Karpas-422 (cell line): Measurements from ENCODE around the gene TMTC1. TPM values are rescaled to one million over a fixed set of nuclear protein-coding genes. Genes with fewer than 3 reads are reported as not detected.

Experiments
- DNase-seq: peaks from one replicate; pipeline ENCODE4 v3.0.0-alpha.2; 2015
- H2AFZ ChIP-seq: fragments of 200-600 bp; sonication (generic); 2 replicates; pipeline ENCODE4 v1.6.1; 2014; ENCODE audit warnings: antibody characterized with exemption, low read length, mixed read lengths
- H3K27ac ChIP-seq: fragments of 200-600 bp; sonication (generic); 2 replicates; pipeline ENCODE4 v1.5.1; 2014; ENCODE audit warnings: mild to moderate bottlenecking, low read length, moderate library complexity
- H3K27me3 ChIP-seq: fragments of 200-600 bp; sonication (generic); 2 replicates; pipeline ENCODE4 v1.6.1; 2014; ENCODE audit warnings: low read length, mixed read lengths
- H3K36me3 ChIP-seq: fragments of 200-600 bp; sonication (generic); 2 replicates; pipeline ENCODE4 v1.6.1; 2014; ENCODE audit warnings: low read length, mixed read lengths; ENCODE audit not compliant: insufficient read depth
- H3K4me1 ChIP-seq: fragments of 200-600 bp; sonication (generic); 2 replicates; pipeline ENCODE4 v1.6.1; 2014; ENCODE audit warnings: mild to moderate bottlenecking, low read length, mixed read lengths
- H3K4me2 ChIP-seq: fragments of 200-600 bp; sonication (generic); 2 replicates; pipeline ENCODE4 v1.6.1; 2014; ENCODE audit warnings: low read length, low read depth, mild to moderate bottlenecking; ENCODE audit not compliant: poor library complexity, severe bottlenecking
- H3K4me3 ChIP-seq: fragments of 200-600 bp; sonication (generic); 2 replicates; pipeline ENCODE4 v1.5.1; 2014; ENCODE audit warnings: mild to moderate bottlenecking, antibody characterized with exemption, low read length, mixed read lengths
- H3K79me2 ChIP-seq: fragments of 200-600 bp; sonication (generic); 2 replicates; pipeline ENCODE4 v1.6.1; 2014; ENCODE audit warnings: mild to moderate bottlenecking, low read length, mixed read lengths
- H3K9ac ChIP-seq: fragments of 200-600 bp; sonication (generic); 2 replicates; pipeline ENCODE4 v1.6.0; 2014; ENCODE audit warnings: low read length
- H3K9me2 ChIP-seq: fragments of 200-600 bp; sonication (generic), shearing (Covaris generic); replicated peaks from 2 replicates; pipeline ENCODE4 v1.6.0; 2014; ENCODE audit warnings: mild to moderate bottlenecking, low read length, moderate library complexity; ENCODE audit not compliant: insufficient read depth
- H3K9me3 ChIP-seq: fragments of 300-700, 200-600 bp; sonication (generic); 2 replicates; pipeline ENCODE4 v1.6.1; 2014; ENCODE audit warnings: low read length, mixed read lengths
- H4K20me1 ChIP-seq: fragments of 200-600 bp; sonication (generic); 2 replicates; pipeline ENCODE4 v1.6.1; 2014; ENCODE audit warnings: mild to moderate bottlenecking, antibody characterized with exemption, low read length, low read depth; ENCODE audit not compliant: insufficient read depth
- total RNA-seq: library from RNA; depleted of rRNA; stranded (reverse); fragments of >200 nt; shearing (Covaris generic); gene quantifications from 2 replicates; pipeline ENCODE4 v1.2.3, GENCODE V29; 2014; ENCODE audit warnings: low replicate concordance

The TMTC1 gene
- total RNA-seq, 1 experiment from 2014 or later = not detected

DNA sequence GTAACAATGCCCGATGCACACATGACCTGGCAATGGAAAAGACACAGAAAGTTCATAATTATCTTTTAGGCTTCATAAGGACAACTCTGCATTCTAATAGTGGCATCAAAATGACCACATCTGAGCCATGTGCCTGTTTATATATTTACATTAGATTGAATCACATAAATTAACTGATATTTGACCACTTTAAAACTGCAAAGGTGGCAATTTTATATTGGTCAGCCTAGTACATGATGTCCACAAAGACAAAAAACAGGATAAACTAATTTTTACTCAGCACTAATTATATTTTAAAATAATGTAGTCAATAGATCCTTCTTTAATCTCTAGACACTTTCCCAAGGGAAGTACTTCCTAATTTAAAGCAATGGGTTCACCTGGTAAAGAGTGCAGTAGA lies 274.2 kb downstream of the TMTC1 start:
- no peak overlapping the region for H3K9ac ChIP-seq
- H3K9me3 ChIP-seq = no peaks in the 10 kb centered on the region
- no peaks in the 10 kb centered on the region for H3K36me3 ChIP-seq
- no peak for DNase-seq
- H4K20me1 ChIP-seq = no peaks in the 10 kb centered on the region
- no peaks in the 10 kb centered on the region for H3K4me1 ChIP-seq
- no peak overlapping the region for H3K4me3 ChIP-seq
- H3K4me2 ChIP-seq = no peak overlapping the region
- no peaks in the 10 kb centered on the region for H3K27me3 ChIP-seq
- no peaks in the 10 kb centered on the region for H3K79me2 ChIP-seq
- H2AFZ ChIP-seq = no peak overlapping the region
- H3K27ac ChIP-seq = no peak overlapping the region
- H3K9me2 ChIP-seq = no peaks in the 10 kb centered on the region

- Histone ChIP-seq H2AFZ (no peak overlapping the region), H3K4me3 (no peak overlapping the region), H3K79me2 (no peaks in the 10 kb centered on the region), H4K20me1 (no peaks in the 10 kb centered on the region), H3K9ac (no peak overlapping the region), H3K4me2 (no peak overlapping the region), H3K27ac (no peak overlapping the region), H3K27me3 (no peaks in the 10 kb centered on the region), H3K9me3 (no peaks in the 10 kb centered on the region), H3K9me2 (no peaks in the 10 kb centered on the region), H3K4me1 (no peaks in the 10 kb centered on the region), H3K36me3 (no peaks in the 10 kb centered on the region)
- no peak for DNase-seq
Measured at GRCh38 chr12:29508949-29509348, 274.8 kb downstream of the TMTC1 start.

DNA sequence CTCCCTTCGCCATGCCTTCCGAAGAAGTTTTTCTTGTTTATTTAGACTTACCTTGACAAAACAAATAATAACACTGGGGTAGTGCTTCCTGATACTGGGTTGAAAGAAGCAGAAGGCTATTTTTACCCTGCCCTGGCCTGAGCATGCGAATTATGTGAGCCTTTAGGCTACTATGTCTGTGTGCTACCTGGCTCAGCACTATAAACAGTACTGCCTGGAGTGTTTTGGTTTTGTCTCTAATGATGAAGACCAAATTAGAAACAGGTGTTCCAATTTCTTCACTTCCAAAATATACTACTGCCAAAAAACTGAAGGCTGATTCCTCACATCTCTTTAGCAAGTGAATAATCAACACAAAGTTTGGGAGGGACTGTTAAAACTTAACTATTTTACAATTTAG lies 278.6 kb downstream of the TMTC1 start:
- Histone ChIP-seq H3K36me3 (no peaks in the 10 kb centered on the region), H3K4me1 (peaks cover 4% of the 10 kb centered on the region; the same call in 1 of the 2 replicates), H3K9me2 (no peaks in the 10 kb centered on the region), H3K27me3 (no peaks in the 10 kb centered on the region), H3K27ac (no peak overlapping the region), H3K9me3 (no peaks in the 10 kb centered on the region), H3K4me3 (no peak overlapping the region), H3K79me2 (no peaks in the 10 kb centered on the region), H2AFZ (no peak overlapping the region), H3K4me2 (no peak overlapping the region), H3K9ac (no peak overlapping the region), H4K20me1 (no peaks in the 10 kb centered on the region)
- no peak for DNase-seq

DNA sequence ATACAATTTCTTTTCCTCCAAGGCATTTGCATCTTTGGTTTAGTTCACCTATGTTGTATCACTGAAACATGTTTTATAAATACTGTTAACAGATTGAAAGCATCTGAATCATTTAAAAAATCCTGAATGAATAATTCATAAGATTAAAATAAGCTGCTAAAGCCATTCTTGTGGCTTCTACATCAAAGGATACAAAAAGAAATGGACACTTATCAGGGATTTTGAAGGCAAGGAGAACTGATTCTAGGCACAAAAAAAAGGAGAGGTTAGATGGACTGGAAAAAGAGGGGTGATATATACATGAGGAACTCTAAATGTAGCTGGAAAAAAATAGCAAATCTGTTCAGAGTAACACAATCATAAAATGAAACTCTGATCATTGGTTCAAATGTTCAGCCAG lies 280.5 kb downstream of the TMTC1 start:
- Histone ChIP-seq H3K27me3 (no peaks in the 10 kb centered on the region), H3K9me2 (no peaks in the 10 kb centered on the region), H4K20me1 (no peaks in the 10 kb centered on the region), H3K9ac (no peak overlapping the region), H3K4me2 (no peak overlapping the region), H3K4me1 (peaks cover 4% of the 10 kb centered on the region; the same call in 1 of the 2 replicates), H3K27ac (no peak overlapping the region), H3K4me3 (no peak overlapping the region), H2AFZ (no peak overlapping the region), H3K79me2 (no peaks in the 10 kb centered on the region), H3K36me3 (no peaks in the 10 kb centered on the region), H3K9me3 (no peaks in the 10 kb centered on the region)
- no peak for DNase-seq

GRCh38 chr12:29499235-29499634 lies 284.5 kb downstream of the TMTC1 start:
- DNase-seq = no peak
- H3K4me2 ChIP-seq = no peak overlapping the region

DNA sequence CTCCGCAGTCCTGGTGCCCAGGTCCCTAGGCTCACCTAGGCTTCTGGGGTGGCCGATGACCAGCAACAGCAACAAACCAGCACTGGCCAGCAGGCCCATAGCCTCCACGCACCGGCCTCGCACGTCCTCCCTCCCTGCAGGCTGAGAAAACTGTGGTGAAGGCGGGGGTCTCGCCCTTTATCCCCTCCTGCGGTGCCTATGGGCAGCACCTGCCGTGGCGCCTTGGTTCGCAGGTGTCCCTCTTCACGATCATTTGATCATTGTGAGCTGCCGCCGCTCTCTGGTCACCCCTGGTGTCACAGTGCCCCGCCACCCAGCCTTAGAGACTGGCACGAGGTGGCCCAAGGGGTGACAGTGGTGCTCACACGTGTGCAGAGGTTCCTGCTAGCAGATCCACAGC lies 286.2 kb downstream of the TMTC1 start, which contains the start of gene OVCH1:
Gene OVCH1, minus strand, starts transcription at position 99 of the 400 bp plus-strand sequence. Its CDS starts 0 bp downstream, at position 99.
- H3K4me2 ChIP-seq = no peak within 1 kb of the TSS
- H3K27ac ChIP-seq = no peak within 1 kb of the TSS
- no peak within 1 kb of the TSS for H3K9ac ChIP-seq
- H3K27me3 ChIP-seq = no peaks in the 10 kb centered on the region
- H3K9me2 ChIP-seq = no peaks in the 10 kb centered on the region
- H2AFZ ChIP-seq = no peak within 1 kb of the TSS
- no peaks in the 10 kb centered on the region for H3K36me3 ChIP-seq
- peaks cover 4% of the 10 kb centered on the region; the same call in 1 of the 2 replicates for H3K4me1 ChIP-seq
- DNase-seq = no peak
- H3K9me3 ChIP-seq = no peaks in the 10 kb centered on the region
- no peaks in the 10 kb centered on the region for H4K20me1 ChIP-seq
- H3K79me2 ChIP-seq = no peaks in the 10 kb centered on the region
- H3K4me3 ChIP-seq = no peak within 1 kb of the TSS

More at GRCh38 chr12:29499235-29499634, 284.5 kb downstream of the TMTC1 start:
- peaks cover 4% of the 10 kb centered on the region; the same call in 1 of the 2 replicates for H3K4me1 ChIP-seq
- no peaks in the 10 kb centered on the region for H3K9me3 ChIP-seq
- no peak overlapping the region for H3K4me3 ChIP-seq
- H3K79me2 ChIP-seq = no peaks in the 10 kb centered on the region
- H3K9ac ChIP-seq = no peak overlapping the region
- no peaks in the 10 kb centered on the region for H4K20me1 ChIP-seq
- no peaks in the 10 kb centered on the region for H3K27me3 ChIP-seq
- H2AFZ ChIP-seq = no peak overlapping the region
- no peaks in the 10 kb centered on the region for H3K9me2 ChIP-seq
- no peaks in the 10 kb centered on the region for H3K36me3 ChIP-seq
- no peak overlapping the region for H3K27ac ChIP-seq

GRCh38 chr12:29492891-29493290 lies 290.9 kb downstream of the TMTC1 start:
- Histone ChIP-seq H3K4me2 (no peak overlapping the region), H3K4me1 (no peaks in the 10 kb centered on the region), H3K9ac (no peak overlapping the region), H2AFZ (no peak overlapping the region), H3K9me2 (no peaks in the 10 kb centered on the region), H3K79me2 (no peaks in the 10 kb centered on the region), H3K36me3 (no peaks in the 10 kb centered on the region), H3K27ac (no peak overlapping the region), H3K27me3 (no peaks in the 10 kb centered on the region), H3K9me3 (no peaks in the 10 kb centered on the region), H4K20me1 (no peaks in the 10 kb centered on the region), H3K4me3 (no peak overlapping the region)
- no peak for DNase-seq

- no peak overlapping the region for H3K4me2 ChIP-seq
- H4K20me1 ChIP-seq = no peaks in the 10 kb centered on the region
- no peaks in the 10 kb centered on the region for H3K79me2 ChIP-seq
- H2AFZ ChIP-seq = no peak overlapping the region
- no peak for DNase-seq
- no peaks in the 10 kb centered on the region for H3K9me2 ChIP-seq
- H3K4me1 ChIP-seq = no peaks in the 10 kb centered on the region
- H3K36me3 ChIP-seq = no peaks in the 10 kb centered on the region
- no peak overlapping the region for H3K27ac ChIP-seq
- no peak overlapping the region for H3K4me3 ChIP-seq
- H3K9ac ChIP-seq = no peak overlapping the region
- no peaks in the 10 kb centered on the region for H3K27me3 ChIP-seq
- no peaks in the 10 kb centered on the region for H3K9me3 ChIP-seq
Measured at GRCh38 chr12:29486972-29487371, 296.8 kb downstream of the TMTC1 start.

- Histone ChIP-seq H4K20me1 (no peaks in the 10 kb centered on the region), H3K9ac (no peak overlapping the region), H3K4me1 (no peaks in the 10 kb centered on the region), H3K9me3 (no peaks in the 10 kb centered on the region), H3K79me2 (no peaks in the 10 kb centered on the region), H3K36me3 (no peaks in the 10 kb centered on the region), H2AFZ (no peak overlapping the region), H3K4me2 (no peak overlapping the region), H3K4me3 (no peak overlapping the region), H3K27me3 (no peaks in the 10 kb centered on the region), H3K27ac (no peak overlapping the region), H3K9me2 (no peaks in the 10 kb centered on the region)
- no peak for DNase-seq
Measured at GRCh38 chr12:29463198-29463597, 320.5 kb downstream of the TMTC1 start.
